IMR-90 (cell line): ENCODE results near the gene LRCH4. TPM values are rescaled to one million over a fixed set of nuclear protein-coding genes. Genes with fewer than 3 reads are reported as not detected.

Experiments used
- ATAC-seq: fragments of 200-7000 bp; cut with Tn5 transposase; 2 replicates; pipeline ENCODE4 v1.9.1; 2020; ENCODE audit warnings: low read depth, mild to moderate bottlenecking, moderate library complexity
- BruUV-seq: library from RNA; stranded (reverse); fragments of 400-500 nt; replicated peaks from 2 replicates; lab custom pipeline; 2021; lab: Mats Ljungman, UMichigan
- CTCF ChIA-PET: fragments of 300-600 bp; formaldehyde crosslinking; extraction: SDS; loops from one replicate; lab custom pipeline; 2021; ENCODE audit warnings: antibody characterized with exemption; lab: Yijun Ruan, JAX
- POLR2A ChIA-PET: fragments of 300-600 bp; sonication (Branson Sonifier 250); formaldehyde crosslinking; loops from one replicate; lab custom pipeline; 2022; ENCODE audit warnings: antibody characterized with exemption; ENCODE audit not compliant: unreplicated experiment; lab: Charles Lee
- DNase-seq: peaks from one replicate; pipeline ENCODE4 v3.0.0; 2013
- H2AFZ ChIP-seq: replicated peaks from 2 replicates; pipeline ENCODE3; 2013; ENCODE audit warnings: low read length, mild to moderate bottlenecking; ENCODE audit not compliant: poor library complexity
- H2AK5ac ChIP-seq: 2 replicates; pipeline ENCODE4 v1.6.1; 2013; ENCODE audit warnings: low read depth, low read length, inconsistent platforms
- H2AK9ac ChIP-seq: replicated peaks from 2 replicates; pipeline ENCODE3; 2013; ENCODE audit warnings: mild to moderate bottlenecking, low read depth, low read length, moderate library complexity; ENCODE audit not compliant: poor library complexity
- H2BK120ac ChIP-seq: 2 replicates; pipeline ENCODE4 v1.6.1; 2013; ENCODE audit warnings: low read depth, low read length, inconsistent platforms
- H2BK15ac ChIP-seq: 3 replicates; pipeline ENCODE4 v1.6.1; 2013; ENCODE audit warnings: low read depth, low read length, inconsistent platforms
- H2BK20ac ChIP-seq: 2 replicates; pipeline ENCODE4 v1.6.1; 2013; ENCODE audit warnings: low read depth, mild to moderate bottlenecking, inconsistent platforms, low read length, moderate library complexity
- H2BK5ac ChIP-seq: 2 replicates; pipeline ENCODE4 v1.6.1; 2013; ENCODE audit warnings: mild to moderate bottlenecking, low read depth, low read length, inconsistent platforms; ENCODE audit not compliant: poor library complexity, severe bottlenecking
- H3K14ac ChIP-seq: replicated peaks from 2 replicates; pipeline ENCODE4 v1.6.1; 2013; ENCODE audit warnings: low read depth, low read length, inconsistent platforms
- H3K18ac ChIP-seq: 2 replicates; pipeline ENCODE4 v1.6.1; 2013; ENCODE audit warnings: low read depth, low read length, control low read depth
- H3K23ac ChIP-seq: 2 replicates; pipeline ENCODE4 v1.6.1; 2013; ENCODE audit warnings: low read depth, low read length, inconsistent platforms
- H3K27ac ChIP-seq: 2 replicates; pipeline ENCODE4 v1.5.1; 2013; ENCODE audit warnings: mild to moderate bottlenecking, control low read depth, low read length; ENCODE audit not compliant: insufficient read depth
- H3K27me3 ChIP-seq: 2 replicates; pipeline ENCODE4 v1.6.1; 2013; ENCODE audit warnings: low read length; ENCODE audit not compliant: control insufficient read depth, insufficient read depth
- H3K36me3 ChIP-seq: 2 replicates; pipeline ENCODE4 v1.6.1; 2013; ENCODE audit warnings: low read length, mixed read lengths; ENCODE audit not compliant: control insufficient read depth, insufficient read depth
- H3K4ac ChIP-seq: 2 replicates; pipeline ENCODE4 v1.6.1; 2013; ENCODE audit warnings: low read depth, low read length, inconsistent platforms
- H3K4me1 ChIP-seq: 2 replicates; pipeline ENCODE4 v1.6.1; 2013; ENCODE audit warnings: low read length, mixed read lengths; ENCODE audit not compliant: control insufficient read depth, insufficient read depth
- H3K4me2 ChIP-seq: 2 replicates; pipeline ENCODE4 v1.6.1; 2013; ENCODE audit warnings: low read depth, mild to moderate bottlenecking, control low read depth, low read length, moderate library complexity
- H3K4me3 ChIP-seq: 2 replicates; pipeline ENCODE4 v1.5.1; 2013; ENCODE audit warnings: low read depth, mild to moderate bottlenecking, control low read depth, low read length, moderate library complexity; ENCODE audit not compliant: insufficient read depth
- H3K56ac ChIP-seq: 2 replicates; pipeline ENCODE4 v1.6.1; 2013; ENCODE audit warnings: low read length, inconsistent platforms; ENCODE audit not compliant: insufficient read depth; ENCODE audit errors: extremely low read depth
- H3K79me1 ChIP-seq, 2 experiments: 2 replicates each; pipeline ENCODE4 v1.6.1; 2013; ENCODE audit warnings: low read length in 2 of 2, inconsistent platforms in 1 of 2, low read depth in 1 of 2
- H3K9ac ChIP-seq: 2 replicates; pipeline ENCODE4 v1.6.1; 2013; ENCODE audit warnings: low read depth, low read length, control low read depth
- H3K9me1 ChIP-seq: 2 replicates; pipeline ENCODE4 v1.6.1; 2013; ENCODE audit warnings: low read length, inconsistent platforms; ENCODE audit not compliant: insufficient read depth
- H3K9me3 ChIP-seq: 2 replicates; pipeline ENCODE4 v1.6.1; 2013; ENCODE audit warnings: low read length; ENCODE audit not compliant: control insufficient read depth, insufficient read depth
- H4K20me1 ChIP-seq: 2 replicates; pipeline ENCODE4 v1.6.1; 2013; ENCODE audit warnings: low read length, inconsistent platforms; ENCODE audit not compliant: insufficient read depth
- H4K5ac ChIP-seq: 2 replicates; pipeline ENCODE4 v1.6.1; 2013; ENCODE audit warnings: mild to moderate bottlenecking, low read depth, low read length, control low read depth
- H4K8ac ChIP-seq, 2 experiments: 2 replicates each; pipeline ENCODE4 v1.6.1; 2013; ENCODE audit warnings: low read depth in 2 of 2, low read length in 2 of 2, control low read depth in 1 of 2, inconsistent platforms in 1 of 2
- H4K91ac ChIP-seq: 2 replicates; pipeline ENCODE4 v1.6.1; 2013; ENCODE audit warnings: low read depth, low read length, inconsistent platforms; ENCODE audit not compliant: insufficient read depth
- NFE2L2 ChIP-seq: fragments of 150-350 bp; IDR thresholded peaks from 2 replicates; pipeline ENCODE4 v1.6.1; 2016; ENCODE audit warnings: low read depth, mild to moderate bottlenecking, low read length
- WGBS, 2 experiments: methylation state at CpG; one replicate each; pipeline versions ENCODE4 v1.1.5 to v1.1.7; 2013; ENCODE audit warnings: missing lambda C conversion rate in 2 of 2; ENCODE audit not compliant: insufficient read length in 1 of 2; ENCODE audit errors: extremely low coverage in 2 of 2; 5-methylcytosine and 5-hydroxymethylcytosine counted together
- dilution Hi-C: fragments of 300-500 bp; cut with HindIII; formaldehyde crosslinking; loops from one replicate; pipeline ENCODE4 v1.14.3; 2018; ENCODE audit warnings: low sequenced_read_pairs; ENCODE audit not compliant: unreplicated experiment
- in situ Hi-C: fragments of 300-500 bp; cut with MboI; formaldehyde crosslinking; loops from 3 replicates; pipeline ENCODE4 v1.14.3; 2019; ENCODE audit warnings: low sequenced_read_pairs, inconsistent platforms, mixed read lengths
- intact Hi-C: fragments of 100-400 bp; cut with micrococcal nuclease; formaldehyde crosslinking; loops from 2 replicates; pipeline ENCODE4 v1.10.0; 2022
- polyA plus RNA-seq, 3 experiments: library from polyadenylated mRNA; depleted of rRNA; stranded (reverse); fragments of >200 nt; gene quantifications; 2 replicates each; pipeline ENCODE4 v1.2.3, GENCODE V29; 2012; ENCODE audit warnings: low replicate concordance in 1 of 3
- total RNA-seq: library from RNA; depleted of rRNA; stranded (reverse); fragments of >200 nt; gene quantifications from 2 replicates; pipeline ENCODE4 v1.2.3, GENCODE V29; 2012

LRCH4 gene
- total and polyA plus RNA-seq, 2 of the 4 experiments (the other 2 are of a cell fraction) = 5.0 to 41.3 TPM

DNA sequence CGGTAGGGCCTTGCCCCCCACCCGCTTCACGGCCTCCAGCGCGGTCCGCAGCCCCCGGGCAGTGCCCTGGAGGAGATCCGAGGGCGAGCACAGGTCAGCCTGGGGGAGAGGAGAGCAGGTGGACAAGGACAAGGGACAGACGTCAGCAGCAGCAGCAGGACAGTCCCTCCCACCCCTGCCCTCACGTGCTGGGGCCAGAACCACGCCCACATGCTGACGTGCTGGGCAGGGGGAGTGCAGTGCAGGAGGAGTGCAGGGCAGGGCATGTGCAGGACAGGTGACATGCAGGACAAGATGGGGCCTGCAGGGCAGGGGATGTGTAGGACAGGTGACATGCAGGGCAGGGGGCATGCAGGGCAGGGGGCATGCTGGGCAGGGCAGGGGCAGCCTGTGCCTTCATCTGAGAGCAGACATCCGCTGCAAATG lies 10.7 kb downstream of the LRCH4 start:
- no peak overlapping the region for H3K4me2 ChIP-seq
- H3K18ac ChIP-seq = no peak overlapping the region
- no peak for TF ChIP-seq NFE2L2
- H3K36me3 ChIP-seq = peaks cover 54% of the 10 kb centered on the region
- no peak overlapping the region for H2AK9ac ChIP-seq
- no peak overlapping the region for H3K23ac ChIP-seq
- 0 out of 2 replicates have a peak, but pooled peaks cover 1% of the 10 kb centered on the region for H4K20me1 ChIP-seq
- no peak overlapping the region for H2AFZ ChIP-seq
- DNase-seq (no peak), ATAC-seq (no peak)
- H4K91ac ChIP-seq = no peak overlapping the region
- H2BK120ac ChIP-seq = no peak overlapping the region
- H2AK5ac ChIP-seq = no peak overlapping the region
- H3K9ac ChIP-seq = no peak overlapping the region
- H2BK5ac ChIP-seq = no peak overlapping the region
- no peak overlapping the region for H4K5ac ChIP-seq
- peaks cover under 1% of the 10 kb centered on the region; the same call in 1 of the 2 replicates for H3K4me1 ChIP-seq
- no peak overlapping the region for H2BK20ac ChIP-seq
- H3K79me1 ChIP-seq = peaks cover under 1 to 16% of the 10 kb centered on the region in 2 experiments; a peak in 3 of 4 replicates
- H3K14ac ChIP-seq = no peak overlapping the region
- H3K9me1 ChIP-seq = no peaks in the 10 kb centered on the region
- H3K4ac ChIP-seq = no peak overlapping the region
- ChIA-PET POLR2A (no interaction called here), CTCF (no interaction called here)
- in situ Hi-C loops = loop anchor here (25.0 kb wide), 1 partner anchor 287 kb away; the partner anchor contains the start of genes SLC12A9 and TRIP6
- H3K4me3 ChIP-seq = no peak overlapping the region
- no peak overlapping the region for H3K56ac ChIP-seq
- H3K9me3 ChIP-seq = no peaks in the 10 kb centered on the region
- H4K8ac ChIP-seq = no peak overlapping the region
- no TSS peak for BruUV-seq
- H3K27ac ChIP-seq = no peak overlapping the region
- dilution Hi-C loops = no loop called here
- intact Hi-C loops = no loop called here
- 79% methylated on average over 3 of the region's 14 CpGs; no CpG with 5 or more reads in 1 of the 2 experiments for WGBS, 2 experiments
- no peak overlapping the region for H2BK15ac ChIP-seq
- peaks cover 2% of the 10 kb centered on the region; the same call in 1 of the 2 replicates for H3K27me3 ChIP-seq
